Measurements from ENCODE around the gene NUP210.

NUP210 gene

DNA sequence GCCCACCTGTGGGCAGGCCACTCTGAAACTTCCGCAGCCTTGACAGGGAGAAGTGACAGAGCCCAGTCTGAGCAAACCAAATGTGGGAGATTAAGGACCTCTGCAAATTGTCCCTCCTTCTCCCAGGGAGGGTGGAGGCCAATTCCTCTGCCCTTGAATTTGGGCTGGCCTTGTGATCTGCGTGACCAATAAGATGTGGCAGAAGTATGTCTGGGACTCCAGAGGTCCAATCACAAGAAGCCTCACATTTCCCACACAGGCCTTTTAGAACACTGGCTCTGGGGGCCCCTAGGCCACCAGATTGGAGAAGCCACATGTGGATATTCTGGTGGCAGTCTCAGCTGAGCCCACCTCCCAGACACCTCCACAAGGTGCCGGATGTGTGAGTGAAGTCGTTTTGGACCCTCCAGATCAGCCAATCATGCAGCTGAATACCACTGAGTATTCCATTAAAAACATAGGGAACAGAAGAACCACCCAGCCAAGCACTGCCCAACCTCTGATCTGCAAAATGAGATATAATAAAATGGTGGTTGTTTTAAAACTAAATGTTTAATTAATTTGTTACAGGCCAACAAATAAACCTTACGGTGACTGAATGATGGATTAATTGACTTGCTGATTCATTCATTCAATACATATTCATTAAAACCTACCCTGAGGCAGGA, 150.3 kb downstream of the NUP210 start:
- DNase-seq, result no peak

DNA sequence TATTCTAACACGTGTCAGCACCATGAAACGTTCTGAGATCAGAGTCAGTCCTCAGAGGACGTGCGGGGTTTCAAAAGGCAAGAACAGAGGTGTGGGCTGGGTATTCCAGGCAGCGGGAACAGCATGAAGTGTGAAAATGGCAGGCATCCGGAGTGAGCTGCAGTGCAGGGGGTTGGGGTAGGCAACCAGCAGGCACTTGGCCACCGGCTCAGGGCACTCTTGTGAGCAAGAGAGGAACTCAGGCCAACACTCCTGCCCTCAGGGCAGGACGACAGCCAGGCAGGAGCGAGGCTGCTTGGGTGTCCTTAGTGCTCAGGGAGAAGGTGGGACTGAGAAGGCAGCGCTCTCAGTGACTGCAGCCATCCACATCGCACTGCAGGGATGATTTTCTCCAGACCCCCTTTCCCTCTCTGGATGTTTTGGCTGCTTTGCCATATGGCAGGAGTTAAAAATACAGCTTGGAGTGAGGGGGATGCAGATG, 151.1 kb downstream of the NUP210 start:
- DNase-seq, result no peak

DNA sequence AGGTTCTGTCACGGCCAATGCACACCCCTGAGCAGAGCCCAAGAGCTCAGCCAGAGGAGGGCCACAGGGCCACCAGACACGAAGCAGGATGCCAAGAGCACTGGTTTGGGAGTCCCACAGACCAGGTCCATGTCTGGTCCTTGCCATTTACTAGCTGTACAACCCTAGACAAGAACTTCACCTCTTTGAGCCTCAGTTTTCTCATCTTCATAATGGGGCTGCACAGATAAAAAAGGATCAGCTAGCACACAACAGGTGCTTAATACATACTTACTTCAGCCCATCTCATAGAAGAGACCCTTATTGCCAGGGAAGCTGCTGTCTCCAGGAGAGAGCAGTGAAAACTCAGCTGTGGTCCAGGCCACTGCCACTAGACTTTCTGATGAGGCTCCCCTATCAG, 152.0 kb downstream of the NUP210 start:
- no peak for DNase-seq

DNA sequence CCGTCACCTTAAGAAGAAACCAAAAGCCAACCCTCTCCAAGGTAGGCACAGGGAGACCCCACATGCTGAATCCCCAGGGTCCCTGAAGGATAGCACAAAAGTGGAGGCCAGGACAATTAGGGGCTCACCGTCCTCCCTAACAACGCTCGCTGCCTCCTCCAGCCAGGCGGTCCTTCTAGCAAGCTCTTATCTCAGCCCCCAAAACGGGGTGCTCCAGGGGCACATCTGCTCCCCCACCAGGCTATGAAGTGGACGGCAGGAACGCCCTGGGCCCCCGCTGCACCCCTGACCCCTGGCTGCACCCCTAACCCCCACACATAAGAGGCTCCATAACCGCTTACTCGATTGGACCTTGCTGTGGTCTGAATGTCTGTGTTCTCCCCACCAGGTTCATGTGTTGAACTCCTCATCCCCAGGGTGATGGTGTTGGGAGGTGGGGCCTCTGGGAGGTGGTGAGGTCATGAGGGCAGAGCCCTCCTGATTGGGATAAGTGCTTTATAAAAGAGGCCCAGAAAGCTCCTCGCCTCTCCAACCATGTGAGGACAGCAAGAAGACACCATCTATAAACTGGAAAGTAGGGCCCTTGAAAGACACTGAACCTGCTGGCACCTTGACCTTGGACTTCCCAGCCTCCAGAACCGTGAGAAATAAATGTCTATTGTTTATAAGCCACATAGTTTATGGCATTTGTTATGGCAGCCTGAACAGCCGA, 153.3 kb downstream of the NUP210 start:
- no peak for DNase-seq
